Endothelial cell of umbilical vein (primary cell): ENCODE results near the gene VCL. TPM values are rescaled to one million over a fixed set of nuclear protein-coding genes. Genes with fewer than 3 reads are reported as not detected.

Experiments used
- BruUV-seq: library from RNA; stranded (reverse); fragments of 400-500 nt; replicated peaks from 2 replicates; lab custom pipeline; 2021; lab: Mats Ljungman, UMichigan
- CTCF ChIA-PET: fragments of 300-600, 350-600 bp; sonication (Branson Sonifier 250); formaldehyde crosslinking; loops from one replicate; lab custom pipeline; 2021; ENCODE audit warnings: antibody characterized with exemption, inconsistent platforms; lab: Charles Lee
- POLR2A ChIA-PET: fragments of 300-600, 350-600 bp; sonication (Branson Sonifier 250); formaldehyde crosslinking; loops from one replicate; lab custom pipeline; 2021; ENCODE audit warnings: antibody characterized with exemption, inconsistent platforms; lab: Charles Lee
- DNase-seq: peaks from one replicate; pipeline ENCODE4 v3.0.0-alpha.2; 2011; ENCODE audit warnings: low read depth, low spot score
- FAIRE-seq: peaks from 2 replicates; lab custom pipeline; 2011; peaks lifted over from hg19 to GRCh38; lab: Jason Lieb, UNC
- H2AFZ ChIP-seq: 2 replicates; pipeline ENCODE4 v1.6.0; 2012; ENCODE audit warnings: low read depth, low read length, control low read depth, inconsistent platforms
- H3K27ac ChIP-seq: 2 replicates; pipeline ENCODE4 v1.5.1; 2011; ENCODE audit warnings: low read depth, mild to moderate bottlenecking, control low read depth, low read length, moderate library complexity; ENCODE audit not compliant: insufficient read depth
- H3K27me3 ChIP-seq, 2 experiments: 2 replicates each; pipeline versions ENCODE4 v1.6.0 to v1.6.1; 2011; ENCODE audit warnings: low read length in 2 of 2, mixed read lengths in 1 of 2; ENCODE audit not compliant: control insufficient read depth in 2 of 2, insufficient read depth in 2 of 2
- H3K36me3 ChIP-seq, 2 experiments: 2 replicates in 1 of 2; 3 replicates in 1 of 2; pipeline ENCODE4 v1.5.1; 2011; ENCODE audit warnings: low read length in 2 of 2, mild to moderate bottlenecking in 1 of 2, moderate library complexity in 1 of 2; ENCODE audit not compliant: control insufficient read depth in 2 of 2, insufficient read depth in 2 of 2; ENCODE audit errors: extremely low read depth in 1 of 2
- H3K4me1 ChIP-seq: 3 replicates; pipeline ENCODE4 v1.5.1; 2011; ENCODE audit warnings: mild to moderate bottlenecking, low read length; ENCODE audit not compliant: control insufficient read depth, insufficient read depth; ENCODE audit errors: extremely low read depth
- H3K4me2 ChIP-seq: 2 replicates; pipeline ENCODE4 v1.6.1; 2011; ENCODE audit warnings: low read length, control low read depth, mixed read lengths; ENCODE audit not compliant: insufficient read depth
- H3K4me3 ChIP-seq, 3 experiments: fragments of 200-600 bp in 1 of 3; sonication (generic), shearing (Covaris generic) in 1 of 3; replicated peaks in 1 of 3; 2 replicates each; pipeline ENCODE4 v1.5.1; 2011 to 2016; ENCODE audit warnings: control low read depth in 3 of 3, low read length in 3 of 3, mild to moderate bottlenecking in 2 of 3, inconsistent platforms in 1 of 3, low read depth in 1 of 3, moderate library complexity in 1 of 3; ENCODE audit not compliant: insufficient read depth in 1 of 3
- H3K79me2 ChIP-seq: 2 replicates; pipeline ENCODE4 v1.6.0; 2012; ENCODE audit warnings: low read length, inconsistent platforms; ENCODE audit not compliant: control insufficient read depth, insufficient read depth
- H3K9ac ChIP-seq: replicated peaks from 2 replicates; pipeline ENCODE3; 2011; ENCODE audit warnings: low read length, control low read depth; ENCODE audit not compliant: insufficient read depth; ENCODE audit errors: extremely low read depth
- H3K9me1 ChIP-seq: replicated peaks from 3 replicates; pipeline ENCODE4 v1.6.0; 2011; ENCODE audit warnings: mild to moderate bottlenecking, low read length; ENCODE audit not compliant: control insufficient read depth, insufficient read depth; ENCODE audit errors: extremely low read depth
- H3K9me3 ChIP-seq: replicated peaks from 2 replicates; pipeline ENCODE4 v1.5.1; 2012; ENCODE audit warnings: low read length, inconsistent platforms; ENCODE audit not compliant: control insufficient read depth, insufficient read depth
- H4K20me1 ChIP-seq: replicated peaks from 2 replicates; pipeline ENCODE3; 2011; ENCODE audit warnings: mild to moderate bottlenecking, low read length; ENCODE audit not compliant: control insufficient read depth, insufficient read depth; ENCODE audit errors: extremely low read depth
- EZH2 ChIP-seq: IDR thresholded peaks from 2 replicates; pipeline ENCODE4 v1.6.1; 2012; ENCODE audit warnings: borderline replicate concordance, low read depth, mild to moderate bottlenecking, moderate library complexity, low read length, inconsistent platforms; ENCODE audit not compliant: severe bottlenecking
- FOS ChIP-seq: IDR thresholded peaks from 2 replicates; pipeline ENCODE4 v1.6.1; 2011; ENCODE audit warnings: mild to moderate bottlenecking, low read length, moderate library complexity, borderline replicate concordance; ENCODE audit not compliant: insufficient read depth
- GATA2 ChIP-seq: IDR thresholded peaks from 2 replicates; pipeline ENCODE4 v1.7.0; 2011; ENCODE audit warnings: low read depth, mild to moderate bottlenecking, moderate library complexity, mixed read lengths, low read length; ENCODE audit not compliant: insufficient read length, insufficient read depth
- JUN ChIP-seq: IDR thresholded peaks from 2 replicates; pipeline ENCODE4 v1.6.1; 2011; ENCODE audit warnings: borderline replicate concordance, low read depth; ENCODE audit not compliant: insufficient read length, insufficient read depth
- MYC ChIP-seq: IDR thresholded peaks from one replicate; pipeline ENCODE4 v1.6.1; 2011; ENCODE audit warnings: mild to moderate bottlenecking, low read depth, low read length
- POLR2A ChIP-seq: IDR thresholded peaks from 2 replicates; pipeline ENCODE4 v1.6.1; 2012; ENCODE audit warnings: low read depth, mild to moderate bottlenecking, control low read depth, low read length
- POLR2AphosphoS5 ChIP-seq: IDR thresholded peaks from 2 replicates; pipeline ENCODE4 v1.6.1; 2012; ENCODE audit warnings: low read depth, mild to moderate bottlenecking, control low read depth, low read length, moderate library complexity; ENCODE audit not compliant: insufficient read depth
- dilution Hi-C: fragments of 300-500 bp; cut with MboI; formaldehyde crosslinking; loops from one replicate; pipeline ENCODE4 v1.15.0; 2019; ENCODE audit warnings: low sequenced_read_pairs; ENCODE audit not compliant: extremely low pct_ligation_motif_present
- intact Hi-C: fragments of 100-400 bp; cut with micrococcal nuclease; formaldehyde crosslinking; loops from one replicate; pipeline ENCODE4 v1.10.0; 2022
- polyA plus RNA-seq, 4 experiments: library from polyadenylated mRNA; depleted of rRNA in 3 of 4; stranded (reverse) in 3 of 4; unstranded in 1 of 4; fragments of >200 nt; gene quantifications; 2 replicates each; pipeline versions ENCODE4 v1.2.1 to v1.2.3, GENCODE V29; 2011 to 2012; ENCODE audit warnings: missing spikeins in 1 of 4
- total RNA-seq: library from RNA; stranded (reverse); gene quantifications from 2 replicates; pipeline ENCODE4 v1.2.3, GENCODE V29; 2021
- TF ChIP-seq, protein P1 (sequence below), 2 donors: IDR thresholded peaks; 1 replicate in 1 of 2; 2 replicates in 1 of 2; pipeline ENCODE4 v1.5.1; 2011; ENCODE audit warnings: low read length in 2 of 2, mild to moderate bottlenecking in 2 of 2, moderate library complexity in 2 of 2, control low read depth in 1 of 2, inconsistent platforms in 1 of 2, low read depth in 1 of 2; ENCODE audit not compliant: insufficient read depth in 1 of 2; ENCODE audit errors: extremely low read depth in 1 of 2

Gene VCL
- total and polyA plus RNA-seq, 2 donors (not counting 3 experiments of a cell fraction or from before 2014, with no cell fraction given) = 95.4 to 231 TPM

DNA sequence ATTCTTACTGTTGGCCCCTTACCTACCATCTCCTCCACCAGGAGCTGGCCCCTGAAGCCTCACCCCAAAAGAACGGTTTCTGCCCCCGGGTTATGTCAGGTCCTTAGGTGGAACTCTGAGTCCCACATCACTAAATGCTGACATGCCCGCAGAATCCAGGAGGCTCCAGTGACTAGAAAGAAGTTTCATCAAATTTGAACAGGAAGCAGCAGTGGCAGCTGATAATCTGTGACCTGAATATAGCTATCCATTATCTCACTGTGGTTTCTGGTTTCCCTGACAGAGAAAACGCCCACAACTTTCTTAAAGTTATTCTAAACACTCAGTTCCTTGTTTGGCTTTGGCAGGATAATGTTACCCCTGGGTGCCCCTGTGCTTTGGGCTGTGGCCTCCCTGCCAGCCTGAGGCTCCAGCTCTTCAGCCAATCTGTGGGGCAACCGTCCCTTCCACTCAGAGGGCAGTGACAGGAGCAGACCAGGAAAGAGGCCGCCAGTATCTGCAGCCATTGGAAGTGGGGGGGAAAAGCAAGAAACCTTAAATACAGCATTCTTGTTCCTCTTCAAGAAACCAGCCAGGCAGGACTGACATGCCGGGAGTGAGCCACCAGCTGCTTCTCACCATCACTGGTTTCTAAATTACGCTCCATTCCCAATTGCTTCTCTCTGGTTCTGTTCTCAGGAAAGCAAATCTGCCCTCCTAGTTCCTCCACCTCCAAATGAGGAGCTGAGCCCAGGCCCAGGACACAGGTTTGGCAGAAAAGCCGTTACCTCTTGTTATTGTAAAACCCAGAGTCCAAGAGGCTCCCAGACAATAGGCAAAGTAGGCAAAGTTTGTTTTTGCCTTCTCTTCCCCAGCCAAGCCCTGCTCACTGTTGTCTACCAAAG lies 41.2 kb upstream of the VCL start:
- Histone ChIP-seq H3K36me3 (no peaks in the 10 kb centered on the region), H3K4me3 (no peak overlapping the region), H3K27me3 (no peaks in the 10 kb centered on the region), H3K9me3 (no peaks in the 10 kb centered on the region), H3K79me2 (no peaks in the 10 kb centered on the region), H3K9ac (no peak overlapping the region), H3K27ac (no peak overlapping the region), H3K4me1 (peaks cover 10% of the 10 kb centered on the region), H4K20me1 (no peaks in the 10 kb centered on the region), H3K4me2 (no peak overlapping the region), H3K9me1 (no peaks in the 10 kb centered on the region), H2AFZ (peak overlapping the region; percentile 91)
- dilution Hi-C loops (no loop called here), intact Hi-C loops (loop anchor here (1.0 to 5.0 kb wide), 4 partner anchors 41 to 124 kb away; partner anchors contain the start of gene VCL)
- TF ChIP-seq JUN = no peak
- peak; percentile 42 for TF ChIP-seq GATA2
- DNase-seq = peak; percentile 33
- ChIA-PET POLR2A (interaction anchor here (0.9 kb wide), 1 partner anchor 9 kb away, joined by 5 read pairs; no protein-coding TSS in a partner anchor), CTCF (interaction anchor here (0.6 to 3.4 kb wide), 25 partner anchors 10 to 148 kb away, joined by 3 to 43 read pairs (median 5); partner anchors contain the start of gene VCL)
- no TSS peak for BruUV-seq
- FAIRE-seq = peak; percentile 71

DNA sequence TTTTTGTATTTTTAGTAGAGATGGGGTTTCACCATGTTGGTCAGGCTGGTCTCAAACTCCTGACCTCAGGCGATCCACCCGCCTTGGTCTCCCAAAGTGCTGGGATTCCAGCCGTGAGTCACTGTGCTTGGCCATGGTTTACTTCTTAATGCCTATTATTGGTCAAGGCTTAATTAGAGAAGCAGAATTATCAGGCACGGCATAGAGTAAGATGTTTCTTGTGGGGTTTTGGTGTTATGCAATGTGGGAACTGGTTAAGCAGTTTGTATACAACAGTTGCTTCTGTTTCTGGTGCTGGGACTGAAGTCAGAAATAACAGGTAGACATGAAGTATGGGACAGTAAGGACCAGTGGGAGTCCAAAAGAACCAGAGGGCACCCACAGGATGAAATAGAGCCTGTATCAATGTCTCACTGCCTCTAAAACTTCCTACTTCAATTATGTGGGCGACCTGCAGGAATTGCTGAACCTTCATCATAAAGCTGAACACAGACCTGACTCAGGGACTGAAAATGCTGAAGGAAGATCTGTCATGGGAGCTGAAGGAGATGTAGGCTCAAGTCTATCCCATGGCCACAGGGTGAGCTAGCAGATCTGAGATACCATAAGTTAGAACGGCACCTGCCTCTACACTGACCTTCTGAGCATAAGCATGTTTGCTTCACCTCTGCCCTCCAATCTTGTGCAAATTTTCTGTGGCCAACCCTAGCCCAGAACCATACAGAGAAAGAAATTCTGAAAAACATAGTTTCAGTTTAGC lies 38.3 kb upstream of the VCL start:
- no peak overlapping the region for H3K4me2 ChIP-seq
- H2AFZ ChIP-seq = no peak overlapping the region
- CTCF ChIA-PET = interaction anchor here (1.2 kb wide), 2 partner anchors 72 to 122 kb away, joined by 4 read pairs; no protein-coding TSS in a partner anchor
- no peak overlapping the region for H3K4me3 ChIP-seq
- H3K79me2 ChIP-seq = no peaks in the 10 kb centered on the region
- H3K9me3 ChIP-seq = no peaks in the 10 kb centered on the region
- H3K36me3 ChIP-seq = no peaks in the 10 kb centered on the region
- DNase-seq (no peak), FAIRE-seq (no peak)
- POLR2A ChIA-PET = no interaction called here
- H3K9ac ChIP-seq = no peak overlapping the region
- H3K27ac ChIP-seq = no peak overlapping the region
- intact Hi-C loops (loop anchor here (5.0 kb wide), 1 partner anchor 38 kb away; the partner anchor contains the start of gene VCL), dilution Hi-C loops (no loop called here)
- H3K4me1 ChIP-seq = peaks cover 10% of the 10 kb centered on the region
- H3K27me3 ChIP-seq = no peaks in the 10 kb centered on the region
- no TSS peak for BruUV-seq
- no peaks in the 10 kb centered on the region for H4K20me1 ChIP-seq
- TF ChIP-seq GATA2 = no peak
- TF ChIP-seq POLR2A = no peak
- TF ChIP-seq MYC = no peak
- TF ChIP-seq JUN = no peak
- TF ChIP-seq, protein P1, sequence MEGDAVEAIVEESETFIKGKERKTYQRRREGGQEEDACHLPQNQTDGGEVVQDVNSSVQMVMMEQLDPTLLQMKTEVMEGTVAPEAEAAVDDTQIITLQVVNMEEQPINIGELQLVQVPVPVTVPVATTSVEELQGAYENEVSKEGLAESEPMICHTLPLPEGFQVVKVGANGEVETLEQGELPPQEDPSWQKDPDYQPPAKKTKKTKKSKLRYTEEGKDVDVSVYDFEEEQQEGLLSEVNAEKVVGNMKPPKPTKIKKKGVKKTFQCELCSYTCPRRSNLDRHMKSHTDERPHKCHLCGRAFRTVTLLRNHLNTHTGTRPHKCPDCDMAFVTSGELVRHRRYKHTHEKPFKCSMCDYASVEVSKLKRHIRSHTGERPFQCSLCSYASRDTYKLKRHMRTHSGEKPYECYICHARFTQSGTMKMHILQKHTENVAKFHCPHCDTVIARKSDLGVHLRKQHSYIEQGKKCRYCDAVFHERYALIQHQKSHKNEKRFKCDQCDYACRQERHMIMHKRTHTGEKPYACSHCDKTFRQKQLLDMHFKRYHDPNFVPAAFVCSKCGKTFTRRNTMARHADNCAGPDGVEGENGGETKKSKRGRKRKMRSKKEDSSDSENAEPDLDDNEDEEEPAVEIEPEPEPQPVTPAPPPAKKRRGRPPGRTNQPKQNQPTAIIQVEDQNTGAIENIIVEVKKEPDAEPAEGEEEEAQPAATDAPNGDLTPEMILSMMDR (IDR thresholded peaks at IDR 0.05; ENCODE audit: extremely low read depth in 1 of 2, insufficient read depth in 1 of 2, low read depth in 1 of 2, low read length in 2 of 2) = no peak
- TF ChIP-seq EZH2 = no peak
- TF ChIP-seq POLR2AphosphoS5 = no peak
- no peak for TF ChIP-seq FOS
- H3K9me1 ChIP-seq = no peaks in the 10 kb centered on the region
